ENCODE data around the gene HJURP. TPM values are rescaled to one million over a fixed set of nuclear protein-coding genes. Genes with fewer than 3 reads are reported as not detected.

The HJURP gene
- polyA plus RNA-seq, 1 donor from 2014 or later: not detected

GRCh38 chr2:233841183-233841582 is 13.2 kb downstream of the HJURP start:
- Mint-ChIP-seq H3K36me3 (peaks cover 3% of the 10 kb centered on the region), H3K27me3 (no peaks in the 10 kb centered on the region), H3K4me1 (peaks cover 2 to 4% (median 3%) of the 10 kb centered on the region in 3 donors), H3K4me3 (no peak overlapping the region), H3K9me3 (no peaks in the 10 kb centered on the region), H3K27ac (no peak overlapping the region)

GRCh38 chr2:233840520-233840919 is 13.8 kb downstream of the HJURP start:
- H3K9me3 Mint-ChIP-seq: no peaks in the 10 kb centered on the region
- peaks cover 1 to 4% (median 2%) of the 10 kb centered on the region in 3 donors for H3K4me1 Mint-ChIP-seq
- H3K4me3 Mint-ChIP-seq: no peak overlapping the region
- H3K27me3 Mint-ChIP-seq: no peaks in the 10 kb centered on the region
- H3K27ac Mint-ChIP-seq: no peak overlapping the region
- H3K36me3 Mint-ChIP-seq: peaks cover 3% of the 10 kb centered on the region

- no peaks in the 10 kb centered on the region for H3K9me3 Mint-ChIP-seq
- H3K27ac Mint-ChIP-seq: no peak overlapping the region
- H3K27me3 Mint-ChIP-seq: no peaks in the 10 kb centered on the region
- H3K4me3 Mint-ChIP-seq: no peak overlapping the region
- H3K36me3 Mint-ChIP-seq: peaks cover 3% of the 10 kb centered on the region
- peaks cover 2 to 4% (median 3%) of the 10 kb centered on the region in 3 donors for H3K4me1 Mint-ChIP-seq
Measured at GRCh38 chr2:233839447-233839820, 14.9 kb downstream of the HJURP start.

- Mint-ChIP-seq H3K9me3 (no peaks in the 10 kb centered on the region), H3K27me3 (no peaks in the 10 kb centered on the region), H3K27ac (no peak overlapping the region), H3K4me3 (peak overlapping the region in 1 of 4 donors; percentile 47), H3K36me3 (peaks cover 3% of the 10 kb centered on the region), H3K4me1 (peaks cover 2 to 4% (median 3%) of the 10 kb centered on the region in 3 donors)
Measured at GRCh38 chr2:233838726-233839446, 15.4 kb downstream of the HJURP start.

GRCh38 chr2:233838251-233838650 is 16.1 kb downstream of the HJURP start:
- H3K27ac Mint-ChIP-seq: peak overlapping the region in 1 of 3 donors; percentile 65
- H3K27me3 Mint-ChIP-seq: no peaks in the 10 kb centered on the region
- peaks cover 2 to 4% (median 3%) of the 10 kb centered on the region in 3 donors for H3K4me1 Mint-ChIP-seq
- peak overlapping the region in 1 of 4 donors; percentile 47 for H3K4me3 Mint-ChIP-seq
- H3K9me3 Mint-ChIP-seq: no peaks in the 10 kb centered on the region
- H3K36me3 Mint-ChIP-seq: peaks cover 3% of the 10 kb centered on the region

- peaks cover 3% of the 10 kb centered on the region for H3K36me3 Mint-ChIP-seq
- peaks cover 2 to 4% (median 3%) of the 10 kb centered on the region in 3 donors for H3K4me1 Mint-ChIP-seq
- no peak overlapping the region for H3K4me3 Mint-ChIP-seq
- H3K27me3 Mint-ChIP-seq: no peaks in the 10 kb centered on the region
- H3K27ac Mint-ChIP-seq: no peak overlapping the region
- no peaks in the 10 kb centered on the region for H3K9me3 Mint-ChIP-seq
Measured at GRCh38 chr2:233837694-233838229, 16.6 kb downstream of the HJURP start.

- Mint-ChIP-seq H3K27me3 (no peaks in the 10 kb centered on the region), H3K36me3 (peaks cover 3% of the 10 kb centered on the region), H3K27ac (no peak overlapping the region), H3K9me3 (no peaks in the 10 kb centered on the region), H3K4me3 (no peak overlapping the region), H3K4me1 (peaks cover 3 to 4% (median 3%) of the 10 kb centered on the region in 3 donors)
Measured at GRCh38 chr2:233836359-233836758, 18.0 kb downstream of the HJURP start.

- peaks cover 3% of the 10 kb centered on the region for H3K36me3 Mint-ChIP-seq
- no peak overlapping the region for H3K27ac Mint-ChIP-seq
- H3K27me3 Mint-ChIP-seq: no peaks in the 10 kb centered on the region
- no peak overlapping the region for H3K4me3 Mint-ChIP-seq
- H3K9me3 Mint-ChIP-seq: no peaks in the 10 kb centered on the region
- H3K4me1 Mint-ChIP-seq: peaks cover 3 to 4% (median 4%) of the 10 kb centered on the region in 3 donors
Measured at GRCh38 chr2:233835230-233836186, 18.8 kb downstream of the HJURP start.

GRCh38 chr2:233833345-233833744 is 21.0 kb downstream of the HJURP start:
- no peaks in the 10 kb centered on the region for H3K9me3 Mint-ChIP-seq
- no peak overlapping the region for H3K4me3 Mint-ChIP-seq

GRCh38 chr2:233832869-233833311 is 21.4 kb downstream of the HJURP start:
- no peaks in the 10 kb centered on the region for H3K9me3 Mint-ChIP-seq
- H3K4me1 Mint-ChIP-seq: peaks cover 0 to 2% (median 2%) of the 10 kb centered on the region in 3 donors
- peaks cover 3% of the 10 kb centered on the region for H3K36me3 Mint-ChIP-seq
- no peaks in the 10 kb centered on the region for H3K27me3 Mint-ChIP-seq
- H3K27ac Mint-ChIP-seq: no peak overlapping the region
- no peak overlapping the region for H3K4me3 Mint-ChIP-seq

More at GRCh38 chr2:233833345-233833744, 21.0 kb downstream of the HJURP start:
- no peak overlapping the region for H3K27ac Mint-ChIP-seq
- H3K4me1 Mint-ChIP-seq: peaks cover 3% of the 10 kb centered on the region in 3 donors
- peaks cover 3% of the 10 kb centered on the region for H3K36me3 Mint-ChIP-seq
- H3K27me3 Mint-ChIP-seq: no peaks in the 10 kb centered on the region

- Mint-ChIP-seq H3K9me3 (no peaks in the 10 kb centered on the region), H3K36me3 (peaks cover 3% of the 10 kb centered on the region), H3K27me3 (no peaks in the 10 kb centered on the region), H3K27ac (no peak overlapping the region), H3K4me1 (peaks cover 0 to 2% (median 2%) of the 10 kb centered on the region in 3 donors), H3K4me3 (no peak overlapping the region)
Measured at GRCh38 chr2:233832414-233832813, 21.9 kb downstream of the HJURP start.

- H3K27me3 Mint-ChIP-seq: no peaks in the 10 kb centered on the region
- no peak overlapping the region for H3K4me3 Mint-ChIP-seq
- H3K4me1 Mint-ChIP-seq: peaks cover 0 to 2% (median 2%) of the 10 kb centered on the region in 3 donors
- no peaks in the 10 kb centered on the region for H3K9me3 Mint-ChIP-seq
- peaks cover 3% of the 10 kb centered on the region for H3K36me3 Mint-ChIP-seq
- H3K27ac Mint-ChIP-seq: no peak overlapping the region
Measured at GRCh38 chr2:233831861-233832260, 22.5 kb downstream of the HJURP start.

GRCh38 chr2:233831011-233831721 is 23.2 kb downstream of the HJURP start:
- H3K4me3 Mint-ChIP-seq: peak overlapping the region in 1 of 4 donors; percentile 55
- peaks cover 0 to 2% (median 2%) of the 10 kb centered on the region in 3 donors for H3K4me1 Mint-ChIP-seq
- H3K9me3 Mint-ChIP-seq: peaks cover 0 to 7% (median 1%) of the 10 kb centered on the region in 3 donors
- H3K36me3 Mint-ChIP-seq: no peaks in the 10 kb centered on the region
- H3K27ac Mint-ChIP-seq: no peak overlapping the region
- H3K27me3 Mint-ChIP-seq: no peaks in the 10 kb centered on the region

- Mint-ChIP-seq H3K9me3 (peaks cover 0 to 7% (median 2%) of the 10 kb centered on the region in 3 donors), H3K4me3 (no peak overlapping the region), H3K27me3 (no peaks in the 10 kb centered on the region), H3K4me1 (peaks cover 0 to 2% (median 2%) of the 10 kb centered on the region in 3 donors), H3K27ac (no peak overlapping the region), H3K36me3 (no peaks in the 10 kb centered on the region)
Measured at GRCh38 chr2:233830111-233830802, 24.1 kb downstream of the HJURP start.
